Fibroblast of skin of back (primary cell): Measurements from ENCODE around the gene CEP112.

Source experiments
- DNase-seq: peaks from one replicate; pipeline ENCODE4 v3.0.0-alpha.2; 2013

CEP112 gene

DNA sequence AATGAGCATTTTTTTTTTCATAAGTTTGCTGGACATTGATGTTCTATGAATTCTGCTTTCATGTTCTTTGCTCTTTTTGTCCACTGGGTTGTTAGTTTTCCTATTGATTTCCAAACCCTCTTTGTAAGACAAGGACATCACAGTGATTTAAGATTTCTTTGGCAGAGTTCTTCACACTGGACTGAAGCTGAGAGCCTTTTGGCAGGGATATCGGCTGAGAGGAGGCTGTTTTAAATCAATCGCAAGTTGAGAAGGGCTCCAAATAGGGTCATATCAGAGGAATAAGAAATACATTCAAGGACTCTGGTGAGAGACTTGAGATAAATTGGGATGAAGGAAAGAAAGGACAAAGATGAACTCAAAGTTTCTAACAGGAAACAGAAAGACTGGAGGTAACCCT, 464.7 kb downstream of the CEP112 start:
- no peak for DNase-seq

DNA sequence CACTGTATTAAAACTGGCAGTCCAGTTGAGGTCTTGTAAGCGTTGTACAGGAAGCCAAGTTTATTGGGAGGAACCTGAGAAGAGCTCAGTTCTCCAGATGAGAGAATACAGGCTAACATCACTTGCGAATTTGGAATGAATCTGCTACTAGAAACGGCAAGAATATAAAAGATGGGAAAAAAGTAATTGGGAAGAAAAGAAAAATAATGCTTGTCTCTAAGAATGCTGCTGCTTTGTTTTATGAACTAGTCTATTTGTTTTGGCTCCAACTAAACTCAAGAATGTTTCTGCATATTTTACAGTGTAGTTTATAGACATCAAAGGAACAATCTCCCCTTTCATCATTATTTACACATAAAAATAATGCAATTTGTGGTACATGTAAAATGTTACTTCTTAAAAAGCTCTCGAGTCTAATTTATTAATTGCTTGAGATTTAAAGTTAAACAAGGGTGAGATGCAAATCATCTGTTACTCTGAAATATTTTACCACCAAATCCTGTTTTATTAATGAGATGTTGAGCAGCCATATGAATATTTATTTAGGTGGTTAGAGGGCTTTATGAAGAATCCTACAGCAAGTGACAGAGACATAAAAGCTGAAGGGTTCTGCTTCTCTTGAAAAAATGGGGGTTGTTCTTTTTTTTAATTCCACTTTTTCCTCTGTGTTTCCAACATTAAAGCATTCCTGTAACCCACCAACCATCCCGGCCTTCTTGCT, 468.3 kb downstream of the CEP112 start:
- peak; percentile 40 for DNase-seq

DNA sequence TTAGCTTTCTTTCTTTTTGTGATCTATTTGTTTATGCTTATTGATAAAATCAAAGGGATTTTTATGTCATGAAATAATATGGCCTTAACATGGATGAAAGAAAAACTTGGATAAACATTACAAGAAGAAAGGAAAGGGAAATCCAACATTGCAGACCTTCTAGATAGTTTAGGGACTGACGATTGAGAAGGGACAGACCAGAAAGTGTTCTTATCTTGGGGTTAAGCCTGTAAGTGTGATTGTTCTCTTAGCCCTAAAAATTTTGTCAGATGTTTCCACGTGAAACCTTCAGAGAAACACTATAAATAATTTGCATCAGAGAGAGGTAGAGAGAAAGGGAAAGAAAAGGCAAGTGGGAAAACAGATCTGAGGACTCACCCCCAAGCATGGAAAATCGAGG, 473.3 kb downstream of the CEP112 start:
- no peak for DNase-seq

DNA sequence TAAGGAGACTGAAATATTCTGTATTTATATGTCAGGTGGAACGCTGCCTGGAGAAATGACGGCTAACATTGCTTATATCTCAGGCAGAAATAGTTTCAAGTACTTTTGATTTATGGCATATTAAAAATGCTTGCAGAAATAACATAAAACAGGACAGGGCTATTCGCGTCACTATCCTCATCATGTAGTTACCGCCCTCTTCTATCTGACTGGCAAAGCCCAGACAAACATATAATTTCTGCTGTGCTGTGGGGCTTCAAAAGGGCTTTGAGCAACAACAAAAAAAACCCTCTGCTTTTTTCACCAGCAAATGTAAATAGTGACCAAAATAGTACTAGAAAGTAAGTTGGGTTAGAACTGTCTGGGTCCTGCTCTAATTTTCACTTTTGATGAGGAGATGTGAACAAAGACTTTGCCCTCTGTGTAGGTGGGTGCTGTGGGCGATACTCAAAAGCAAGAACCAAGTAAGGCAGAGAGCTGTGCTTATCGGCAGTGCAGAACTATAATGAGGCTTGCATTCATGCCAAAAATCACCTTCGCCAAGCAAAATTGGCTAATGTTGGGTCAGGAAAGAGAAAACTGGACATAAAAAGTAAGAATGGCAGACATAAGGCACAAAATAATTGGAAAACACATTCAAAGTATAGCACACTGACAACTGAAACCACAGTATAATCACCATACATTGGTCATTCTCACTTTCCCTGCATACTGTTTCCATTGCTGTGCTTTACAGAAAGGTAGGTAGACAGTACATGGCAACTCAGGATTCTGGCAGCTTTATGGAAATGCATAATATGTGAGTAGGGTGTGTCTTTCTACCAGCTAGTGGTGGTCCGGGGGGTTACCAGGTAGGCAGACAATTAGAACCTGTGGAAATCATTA, 479.3 kb downstream of the CEP112 start:
- no peak for DNase-seq

DNA sequence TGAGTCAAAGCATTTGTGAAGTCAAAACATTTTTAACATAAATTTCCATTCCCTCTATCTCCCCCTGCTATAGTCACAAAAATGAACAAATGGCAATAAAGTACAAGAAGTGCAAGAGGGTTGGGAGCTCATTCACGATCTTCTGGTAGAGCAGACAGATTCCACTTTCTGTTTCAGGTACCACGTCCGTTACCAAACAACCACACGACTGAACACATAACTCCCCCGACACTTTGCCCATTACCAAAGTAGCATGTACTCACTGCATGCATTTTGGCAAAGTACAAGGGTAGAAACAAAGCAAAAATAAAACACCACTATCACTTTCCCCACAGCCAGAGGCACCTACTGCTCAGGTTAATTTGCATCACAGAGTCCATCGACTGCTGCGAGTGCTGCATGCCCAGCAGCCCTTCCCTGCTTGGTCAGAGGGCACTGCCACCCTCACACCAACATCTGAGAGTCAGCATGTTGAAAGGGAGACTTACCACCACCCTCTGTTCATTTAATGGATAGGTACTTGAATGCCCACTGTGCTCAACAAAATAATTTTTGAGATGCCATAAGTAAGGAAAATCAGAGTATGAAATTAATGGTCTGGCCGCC, 480.2 kb downstream of the CEP112 start:
- DNase-seq, result no peak

DNA sequence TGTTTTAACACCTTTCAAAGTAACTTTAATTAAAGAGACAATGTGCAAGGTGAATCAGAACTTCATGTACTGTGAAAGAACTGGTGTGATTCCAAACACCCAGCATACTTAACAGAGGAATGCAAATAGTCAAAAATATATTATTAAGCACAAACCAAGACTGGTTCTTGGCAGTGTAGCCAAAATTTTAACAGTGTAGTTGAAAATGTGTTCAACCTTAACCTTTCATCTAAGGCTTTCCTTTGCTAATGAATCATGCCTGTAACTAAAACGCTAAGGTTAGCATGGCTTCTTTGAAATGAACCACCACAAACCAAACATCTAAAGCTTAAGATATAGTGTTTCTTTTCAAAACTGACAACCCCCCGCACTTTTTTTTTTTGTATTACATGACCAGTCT, 484.2 kb downstream of the CEP112 start:
- DNase-seq, result no peak

DNA sequence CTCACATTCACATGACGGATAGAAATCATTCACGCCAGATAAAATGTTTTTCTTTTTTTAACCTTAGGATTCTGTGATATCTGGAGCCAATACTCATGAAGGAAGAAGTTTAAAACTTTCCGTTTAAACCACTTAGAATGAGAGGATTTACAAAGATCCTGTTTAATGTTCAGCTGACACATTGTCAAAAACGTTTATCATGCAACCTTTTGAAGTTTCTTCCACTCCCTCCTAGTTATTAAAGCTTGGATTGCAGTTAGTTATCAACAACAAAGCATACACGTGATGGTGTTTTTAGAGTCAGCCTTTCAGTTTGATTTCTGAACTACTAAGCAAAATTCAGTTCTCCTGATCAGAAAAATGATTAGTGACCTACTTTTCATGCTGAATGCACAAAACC, 487.2 kb downstream of the CEP112 start:
- no peak for DNase-seq

DNA sequence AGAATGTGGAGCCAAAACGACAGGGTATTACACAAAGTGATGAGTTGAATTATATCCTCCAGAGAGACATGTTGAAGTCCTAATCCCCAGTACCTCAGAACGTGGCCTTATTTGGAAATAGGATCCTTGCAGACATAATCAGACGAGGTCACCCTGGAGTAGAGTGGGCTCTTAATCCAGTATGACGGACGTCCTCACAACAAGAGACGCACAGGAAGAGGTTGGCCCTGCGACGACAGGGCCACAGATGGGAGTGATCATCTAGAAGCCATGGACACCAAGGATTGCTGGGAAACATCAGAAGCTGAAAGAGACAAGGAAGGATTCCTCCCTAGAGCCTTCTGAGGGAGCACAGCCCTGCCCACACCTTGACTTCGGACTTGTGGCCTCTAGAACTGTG, 488.0 kb downstream of the CEP112 start:
- no peak for DNase-seq

DNA sequence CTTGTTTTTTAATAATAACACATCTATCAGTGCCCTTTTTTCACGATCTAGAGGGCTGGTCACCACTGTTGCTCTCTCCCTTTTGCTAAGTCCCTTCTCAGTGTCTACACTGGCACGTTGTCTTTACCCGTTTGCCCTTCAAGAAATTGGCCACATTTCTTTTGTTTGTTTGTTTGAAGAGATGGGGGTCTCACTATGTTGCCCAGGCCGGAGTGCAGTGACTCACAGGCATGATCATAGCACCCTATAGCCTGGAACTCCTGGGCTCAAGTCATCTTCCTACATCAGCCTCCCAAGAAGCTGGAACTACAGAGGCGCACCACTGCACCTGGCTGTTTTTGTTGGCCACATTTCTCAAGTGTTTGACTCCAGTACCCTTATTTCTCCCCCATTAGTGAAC, 492.5 kb downstream of the CEP112 start:
- no peak for DNase-seq

DNA sequence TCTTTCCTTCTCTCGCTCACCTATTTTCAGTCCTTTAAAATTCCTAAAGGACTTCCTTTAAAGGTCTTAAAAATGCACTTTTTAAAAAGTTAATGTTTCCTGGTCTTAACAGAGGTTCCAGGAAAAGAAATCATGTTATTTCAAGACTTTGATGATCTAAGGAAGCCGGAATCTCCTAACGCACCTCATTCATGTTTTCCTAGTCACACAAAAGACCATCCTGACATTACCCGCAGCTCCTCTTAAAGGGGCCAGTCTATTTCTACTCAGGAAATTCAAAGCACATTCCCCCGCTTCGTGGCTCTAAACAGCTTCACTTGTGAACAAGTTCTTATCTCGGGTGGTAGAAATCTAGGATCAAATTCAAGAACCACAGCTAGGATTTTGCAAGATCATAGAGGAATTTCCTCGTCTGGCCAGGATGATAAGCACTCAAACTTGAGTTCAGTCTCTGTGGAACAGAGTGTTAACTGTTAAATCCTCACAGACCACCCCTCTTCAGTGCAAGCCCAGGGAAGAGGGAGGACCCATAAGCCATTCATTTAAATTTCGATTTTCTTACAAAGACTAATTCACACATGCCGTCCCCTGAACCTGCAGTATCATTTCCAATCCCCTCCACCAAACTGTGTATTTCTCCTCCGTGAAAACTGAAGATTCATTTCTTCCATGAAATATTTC, 493.4 kb downstream of the CEP112 start:
- peak; percentile 69 for DNase-seq

DNA sequence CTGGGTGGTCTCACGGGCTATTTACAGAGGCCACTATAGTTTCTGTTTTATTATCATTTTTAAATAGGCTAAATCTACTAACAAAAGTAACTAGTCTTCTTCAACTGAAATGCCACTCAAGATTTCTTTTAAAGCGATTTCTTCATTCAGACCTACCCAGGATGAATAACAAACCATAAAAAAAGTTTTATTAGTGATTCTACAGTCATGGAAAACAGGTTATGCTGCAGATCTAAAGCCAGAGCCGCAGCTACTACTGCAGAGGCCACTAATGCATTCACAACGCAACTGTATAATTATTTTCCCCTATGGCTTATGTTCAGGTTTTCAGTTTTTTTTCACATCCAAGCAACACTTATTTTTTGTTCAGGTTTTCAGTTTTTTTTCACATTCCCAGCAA, 494.3 kb downstream of the CEP112 start:
- DNase-seq, result no peak

DNA sequence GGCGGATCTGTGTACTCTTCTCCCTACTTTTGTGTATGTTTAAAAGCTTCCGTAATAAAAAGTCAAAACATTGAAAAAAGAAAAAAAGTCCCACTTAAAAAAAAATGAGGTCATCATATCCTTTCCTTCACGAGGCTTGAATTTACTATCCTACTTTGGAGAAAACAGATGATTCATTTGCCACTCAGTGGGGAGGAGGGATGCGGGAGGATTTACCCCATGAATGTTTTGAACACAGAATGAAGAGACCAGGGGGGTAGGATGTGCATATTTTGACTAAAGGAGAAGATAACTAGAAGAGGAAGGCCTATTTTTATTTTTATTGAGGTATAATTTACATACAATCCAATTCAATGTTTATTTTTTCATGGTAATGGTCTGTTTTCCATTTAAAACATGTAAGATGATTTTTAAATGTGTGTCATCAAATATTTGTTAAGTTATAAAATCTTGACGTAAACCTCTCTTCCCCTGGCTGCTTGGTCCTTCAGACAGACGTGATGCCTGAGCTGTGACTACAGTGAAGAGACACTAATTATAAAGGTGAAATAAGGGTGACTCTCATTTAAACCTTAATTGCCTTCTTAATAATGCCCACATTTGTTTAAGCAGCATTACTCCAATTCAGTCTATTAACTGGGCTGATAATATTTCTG, 495.1 kb downstream of the CEP112 start:
- DNase-seq, result peak; percentile 87

DNA sequence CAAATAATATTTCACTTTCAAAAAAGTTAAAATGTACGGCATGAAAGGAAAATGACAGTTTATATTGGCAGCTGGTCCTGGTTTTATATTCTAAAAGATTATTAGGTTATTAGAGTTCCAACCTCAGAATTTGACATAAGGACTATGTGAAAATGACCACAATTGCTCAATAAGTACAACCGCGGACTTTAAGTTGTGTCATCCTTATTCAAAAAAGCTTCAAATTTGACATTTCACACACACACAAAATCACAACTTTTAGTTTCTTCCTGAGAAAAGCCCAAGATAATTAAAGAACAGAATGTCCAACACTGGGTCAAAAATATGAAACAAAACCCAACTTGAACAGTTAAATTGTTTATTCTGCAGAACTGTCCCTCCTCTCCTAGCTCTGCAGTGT, 497.3 kb downstream of the CEP112 start:
- no peak for DNase-seq

DNA sequence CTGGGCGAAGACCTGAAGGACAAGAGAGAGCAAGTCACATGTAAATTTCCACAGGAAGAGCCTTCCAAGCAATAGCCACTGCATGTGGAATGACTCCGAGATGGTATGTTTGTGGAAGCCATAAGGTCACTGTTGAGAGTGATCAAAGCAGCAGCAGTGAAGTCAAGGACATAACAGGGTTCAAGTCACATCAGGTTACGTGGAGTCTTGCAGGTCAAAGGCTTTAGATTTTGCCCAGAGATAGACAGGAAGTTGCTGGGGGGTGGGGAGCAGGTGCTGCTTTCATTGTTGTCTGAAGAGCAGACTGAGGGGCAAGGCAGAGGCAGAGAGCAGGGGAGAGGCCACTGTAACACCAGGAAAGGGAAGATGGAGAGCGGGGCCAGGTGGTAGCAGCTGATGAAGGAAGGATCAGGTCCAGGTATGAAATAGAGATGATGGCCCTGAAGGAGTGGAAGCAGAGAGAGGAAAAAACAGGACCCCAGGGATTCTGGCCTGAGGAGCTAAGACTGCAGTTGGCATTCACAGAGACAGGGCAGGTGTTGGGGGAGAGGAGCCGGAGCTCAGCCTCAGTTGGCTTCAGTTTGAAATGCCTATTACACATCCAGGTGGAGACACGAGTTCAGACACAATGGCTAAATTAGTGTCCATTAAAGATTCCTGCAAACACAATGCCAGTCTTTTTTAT, 501.2 kb downstream of the CEP112 start:
- no peak for DNase-seq

DNA sequence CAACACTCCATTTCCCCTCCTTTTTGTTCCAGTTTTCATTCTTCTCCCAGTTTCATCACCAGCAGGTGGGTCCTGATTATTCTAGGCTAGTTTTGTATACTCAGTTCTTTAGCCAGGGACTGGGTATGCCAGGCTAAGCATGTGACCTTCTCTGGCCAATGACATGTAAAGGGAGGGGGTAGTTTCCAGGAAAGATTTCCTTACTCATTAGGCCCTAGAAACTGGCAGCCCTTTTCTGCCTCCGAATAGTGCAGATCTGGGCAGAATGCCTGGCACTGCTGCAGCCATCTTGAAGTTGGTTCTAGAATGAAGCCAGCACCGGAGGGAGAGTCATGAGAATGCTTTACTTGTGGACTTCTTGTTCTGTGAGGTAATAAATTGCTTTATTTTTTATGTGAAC, 503.6 kb downstream of the CEP112 start:
- no peak for DNase-seq

DNA sequence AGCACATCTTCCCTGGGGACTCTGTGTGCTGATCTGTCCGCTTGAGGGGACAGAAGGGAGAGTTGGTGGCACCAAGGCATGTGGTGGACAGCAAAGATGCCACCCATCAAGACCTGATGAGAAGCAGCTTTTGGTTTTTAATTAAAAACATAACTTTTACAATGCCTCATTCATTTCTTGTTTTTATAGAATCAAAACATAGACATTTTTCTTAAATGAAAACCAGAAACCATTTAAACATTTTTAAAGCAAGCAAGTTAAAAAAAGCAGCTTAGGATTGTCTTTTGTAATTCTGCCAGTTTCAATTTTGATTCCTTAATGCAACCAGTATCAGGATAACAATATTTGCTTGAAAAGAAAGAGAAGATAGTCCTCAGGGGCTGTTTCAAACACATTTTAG, 506.8 kb downstream of the CEP112 start:
- DNase-seq, result peak; percentile 18

DNA sequence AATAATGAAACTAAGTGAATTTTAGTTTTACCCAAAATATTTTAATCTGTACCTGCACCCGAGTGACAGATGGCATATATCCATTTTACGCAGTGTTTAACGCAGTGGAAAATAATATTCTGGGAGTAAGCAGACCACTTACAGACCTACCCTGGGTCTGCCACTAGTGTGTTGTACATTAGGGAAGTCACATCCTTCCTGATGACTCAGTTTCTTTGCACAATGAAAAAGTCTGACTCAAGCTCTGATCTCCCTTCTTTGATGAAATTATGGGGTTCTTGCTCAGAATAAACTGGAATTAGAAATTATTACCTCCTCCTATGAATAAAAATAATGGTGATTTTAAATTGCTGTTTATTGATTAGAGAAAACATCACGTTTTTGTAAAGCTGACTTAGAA, 507.3 kb downstream of the CEP112 start:
- DNase-seq, result peak; percentile 42

DNA sequence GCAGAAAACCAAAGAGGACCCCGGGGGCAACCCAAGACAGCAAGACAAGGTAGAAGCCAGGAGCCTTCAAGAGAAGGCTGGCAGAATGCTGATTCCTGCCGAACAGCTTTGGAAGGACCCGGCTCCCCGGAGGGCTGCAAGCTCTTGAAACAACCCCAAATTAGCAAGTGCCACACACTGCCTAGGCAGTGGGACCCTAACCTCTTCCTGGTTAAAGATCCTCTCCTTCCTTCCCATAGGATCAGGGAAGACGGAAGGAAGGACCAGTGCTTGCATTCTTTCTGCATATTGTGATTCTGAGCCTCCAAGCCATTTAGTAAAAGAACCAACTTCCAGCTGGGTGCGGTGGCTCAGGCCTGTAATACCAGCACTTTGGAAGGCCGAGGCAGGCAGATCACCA, 508.5 kb downstream of the CEP112 start:
- no peak for DNase-seq

DNA sequence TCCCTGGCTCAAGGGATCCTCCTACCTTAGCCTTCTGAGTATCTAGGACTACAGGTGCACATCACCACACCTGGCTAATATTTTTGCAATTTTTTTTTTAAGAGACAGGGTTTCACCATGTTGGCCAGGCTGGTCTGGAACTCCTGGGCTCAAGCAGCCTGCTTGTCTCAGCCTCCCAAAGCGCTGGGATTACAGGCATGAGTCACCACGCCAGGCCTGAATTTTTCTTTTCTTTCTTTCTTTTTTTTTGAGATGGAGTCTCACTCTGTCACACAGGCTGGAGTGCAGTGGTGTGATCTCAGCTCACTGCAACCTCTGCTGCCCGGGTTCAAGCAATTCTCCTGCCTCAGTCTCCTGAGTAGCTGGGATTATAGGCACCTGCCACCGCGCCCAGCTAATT, 510.2 kb downstream of the CEP112 start:
- peak; percentile 49 for DNase-seq

DNA sequence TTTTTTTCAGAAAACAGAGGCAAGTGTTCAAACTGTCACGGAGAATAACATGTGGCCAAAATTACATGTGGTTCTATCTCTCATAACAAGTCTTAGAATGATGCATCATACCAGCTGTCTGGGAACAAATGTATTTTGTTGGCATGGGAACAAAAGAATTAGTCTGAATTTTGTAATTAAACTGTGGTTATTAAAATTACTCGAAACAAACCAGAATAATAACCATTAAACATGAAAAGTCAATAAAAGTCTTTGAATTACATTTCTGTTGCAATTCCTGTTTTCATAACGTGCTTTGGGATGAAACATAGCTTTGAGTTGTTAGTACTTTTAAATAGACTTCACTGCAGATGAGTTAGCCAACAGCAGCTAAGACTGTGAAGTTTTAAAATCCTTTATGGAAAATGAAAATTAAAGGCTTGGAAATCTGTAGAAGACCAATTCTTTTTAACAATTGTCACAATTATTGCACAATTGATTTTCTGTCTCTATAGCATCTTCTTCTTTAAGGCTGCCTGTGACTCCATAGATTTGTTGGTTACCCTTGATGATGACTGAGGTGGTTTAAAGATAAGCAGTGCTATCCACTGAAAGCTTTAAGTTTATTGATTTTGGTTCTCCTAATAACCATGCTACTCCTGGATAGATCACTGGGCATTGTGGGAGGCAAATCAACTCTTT, 512.6 kb downstream of the CEP112 start:
- peak; percentile 28 for DNase-seq

DNA sequence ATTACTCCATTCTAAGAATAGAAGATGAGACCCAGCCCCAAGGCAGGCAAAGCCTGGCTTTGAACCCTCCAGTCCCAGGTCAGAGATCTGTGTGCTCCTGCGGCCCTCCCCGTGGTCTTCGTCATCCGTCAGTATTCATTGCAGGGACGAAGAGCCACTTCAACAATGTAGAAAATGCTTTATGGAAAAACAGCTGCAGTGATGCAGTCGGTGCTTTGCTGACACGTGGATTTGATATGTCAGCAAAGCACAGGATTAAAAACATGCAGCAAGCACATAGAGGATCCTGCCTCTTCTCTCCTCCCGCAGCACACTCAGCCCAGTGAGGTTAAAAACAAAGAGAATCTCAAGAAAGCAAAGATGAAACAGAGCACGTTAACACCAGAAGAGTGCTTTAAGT, 513.4 kb downstream of the CEP112 start:
- peak; percentile 62 for DNase-seq
